ENCODE data around the gene OTOS.

The OTOS gene

DNA sequence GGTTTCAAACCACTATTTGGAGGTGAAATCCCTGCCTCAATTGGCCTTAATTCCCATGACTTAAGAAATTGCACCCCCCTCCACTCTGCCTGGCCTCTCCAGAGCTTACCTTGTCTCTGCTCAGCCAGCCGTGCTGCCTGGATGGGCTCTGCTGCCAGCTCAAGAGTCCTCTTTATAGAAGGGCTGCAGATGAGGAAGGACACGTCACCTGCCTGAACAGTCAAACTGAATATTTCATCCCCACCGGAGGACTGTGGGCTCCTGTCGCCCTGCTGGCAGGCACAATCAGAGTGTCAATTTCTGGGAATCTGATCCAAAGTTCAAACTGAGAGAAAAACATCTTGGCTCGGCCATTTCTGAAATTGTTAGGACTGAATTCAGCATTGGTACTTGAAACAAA is at the start of gene OTOS:
Gene OTOS (minus strand): TSS at position 148 of the 400 bp plus-strand sequence. CDS start 332 bp downstream, outside the sequence.
- DNase-seq = no peak

DNA sequence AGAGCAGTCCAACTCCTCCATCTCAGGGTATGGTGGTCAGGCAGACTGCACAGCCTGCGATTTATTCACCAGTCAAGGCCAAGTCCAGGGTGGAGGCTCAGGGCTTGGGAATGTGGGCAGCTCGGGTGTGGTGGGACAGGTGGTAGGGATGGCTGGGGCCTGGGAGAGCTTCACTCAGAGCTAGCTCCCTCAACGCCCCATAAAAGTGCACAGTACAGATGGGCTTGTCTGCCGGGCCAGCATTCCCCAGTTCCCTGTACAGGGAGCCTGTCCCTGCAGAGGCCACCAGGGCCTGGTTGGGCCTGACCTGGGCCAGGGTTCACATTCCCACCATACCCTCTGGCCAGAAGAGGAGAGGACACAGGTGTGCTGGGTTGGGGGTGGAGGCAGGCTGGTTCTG is 49.2 kb upstream of the OTOS start:
- no peak for DNase-seq

DNA sequence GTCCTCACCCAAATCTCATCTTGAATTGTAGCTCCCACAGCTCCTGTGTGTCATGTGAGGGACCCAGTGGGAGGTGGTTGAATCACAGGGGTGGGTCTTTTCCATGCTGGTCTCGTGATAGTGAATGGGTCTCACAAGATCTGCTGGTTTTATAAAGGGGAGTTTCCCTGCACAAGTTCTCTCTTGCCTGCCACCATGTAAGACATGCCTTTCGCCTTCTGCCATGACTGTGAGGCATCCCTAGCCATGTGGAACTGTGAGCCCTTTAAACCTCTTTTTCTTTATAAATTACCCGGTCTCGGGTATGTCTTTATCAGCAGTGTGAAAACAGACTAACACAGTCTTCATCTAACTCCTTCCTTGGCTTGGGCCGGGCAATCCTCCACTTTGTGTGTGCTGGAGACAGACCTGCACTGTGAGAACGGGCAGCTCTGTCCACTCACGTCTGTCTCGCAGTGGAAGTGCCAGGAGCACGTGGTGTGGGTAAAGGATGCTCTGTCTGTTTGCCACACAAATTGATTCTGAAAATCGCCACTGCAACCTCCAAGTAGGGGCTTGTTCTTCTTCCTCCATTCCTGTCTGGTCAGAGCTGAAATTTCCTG is 47.6 kb upstream of the OTOS start:
- no peak for DNase-seq

DNA sequence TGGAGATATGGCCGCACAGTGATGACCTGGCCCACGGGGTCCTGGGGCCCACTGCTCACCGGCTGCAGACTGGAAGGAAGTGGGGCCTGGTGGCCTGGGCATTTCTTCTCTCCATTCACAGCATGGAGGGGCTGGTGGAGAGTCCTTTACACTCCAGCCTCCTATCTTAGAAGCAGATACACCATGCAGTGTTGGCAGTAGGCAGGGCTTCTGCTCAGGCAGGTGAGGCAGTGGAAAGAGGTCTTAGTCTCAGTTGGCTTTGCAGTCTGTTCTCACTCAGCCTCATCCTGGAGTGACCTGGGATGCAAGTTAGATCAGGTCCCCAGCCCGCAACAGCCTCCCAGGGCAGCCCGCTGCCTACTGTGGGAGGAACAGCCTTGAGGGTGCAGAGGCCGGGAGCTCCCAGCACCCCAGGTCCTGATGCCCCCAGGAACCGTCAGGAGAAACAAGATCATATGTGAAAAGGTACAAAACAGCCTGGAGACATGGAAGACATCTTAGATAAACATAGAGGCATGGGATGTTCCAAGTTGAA is 45.8 kb upstream of the OTOS start:
- no peak for DNase-seq

DNA sequence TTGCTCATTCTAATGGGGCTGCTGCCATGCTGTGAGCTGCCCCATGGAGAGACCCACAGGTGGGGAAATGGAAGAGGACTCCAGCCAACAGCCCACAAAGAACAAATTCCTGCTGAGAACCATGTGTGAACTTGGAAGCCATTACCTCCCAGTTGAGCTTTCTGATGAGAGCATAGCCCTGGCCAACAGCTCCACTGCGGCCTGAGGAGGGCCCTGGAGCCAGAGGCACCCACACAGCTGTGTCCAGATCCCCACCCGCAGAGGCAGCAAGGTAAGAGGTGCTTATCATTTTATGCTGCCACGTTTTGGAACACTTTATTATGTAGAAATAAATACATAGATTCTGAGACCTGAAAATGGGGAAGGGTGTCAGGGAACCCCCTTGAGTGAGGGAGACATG is 44.2 kb upstream of the OTOS start:
- DNase-seq = no peak

DNA sequence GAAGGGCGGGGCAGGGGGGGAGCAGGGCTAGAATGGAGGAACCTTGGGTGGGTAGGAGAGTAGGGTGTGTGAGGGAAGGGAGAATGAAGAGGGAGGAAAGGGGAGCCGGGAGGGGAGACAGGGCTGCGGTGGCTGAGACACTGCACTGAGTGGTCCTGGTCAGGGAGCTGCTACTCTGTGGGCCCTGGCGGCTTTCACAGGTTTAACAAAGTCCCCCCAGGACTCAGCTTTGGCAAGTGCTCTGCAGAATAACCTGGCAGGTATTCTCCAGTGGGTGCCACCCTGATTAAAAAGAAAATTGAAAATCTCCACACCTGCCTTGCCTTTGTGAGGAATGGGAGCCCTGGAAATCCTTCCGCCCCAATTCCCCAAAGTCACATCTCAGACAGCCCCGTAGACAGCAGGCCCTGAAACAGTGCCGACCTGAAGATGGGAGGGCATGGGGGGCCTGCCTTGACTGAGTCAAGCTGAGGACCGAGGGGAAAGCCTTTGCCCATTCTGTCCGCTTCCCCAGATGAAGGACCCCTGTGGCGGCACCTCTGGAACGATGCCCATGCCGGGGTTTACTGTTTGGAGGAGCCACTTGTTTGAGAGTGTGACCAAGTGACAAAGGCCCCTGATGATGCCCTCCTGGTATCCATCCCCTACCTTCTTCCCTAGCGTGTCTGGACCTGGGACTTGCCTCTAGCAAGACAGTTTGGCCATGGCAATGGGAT is 43.6 kb upstream of the OTOS start:
- no peak for DNase-seq

DNA sequence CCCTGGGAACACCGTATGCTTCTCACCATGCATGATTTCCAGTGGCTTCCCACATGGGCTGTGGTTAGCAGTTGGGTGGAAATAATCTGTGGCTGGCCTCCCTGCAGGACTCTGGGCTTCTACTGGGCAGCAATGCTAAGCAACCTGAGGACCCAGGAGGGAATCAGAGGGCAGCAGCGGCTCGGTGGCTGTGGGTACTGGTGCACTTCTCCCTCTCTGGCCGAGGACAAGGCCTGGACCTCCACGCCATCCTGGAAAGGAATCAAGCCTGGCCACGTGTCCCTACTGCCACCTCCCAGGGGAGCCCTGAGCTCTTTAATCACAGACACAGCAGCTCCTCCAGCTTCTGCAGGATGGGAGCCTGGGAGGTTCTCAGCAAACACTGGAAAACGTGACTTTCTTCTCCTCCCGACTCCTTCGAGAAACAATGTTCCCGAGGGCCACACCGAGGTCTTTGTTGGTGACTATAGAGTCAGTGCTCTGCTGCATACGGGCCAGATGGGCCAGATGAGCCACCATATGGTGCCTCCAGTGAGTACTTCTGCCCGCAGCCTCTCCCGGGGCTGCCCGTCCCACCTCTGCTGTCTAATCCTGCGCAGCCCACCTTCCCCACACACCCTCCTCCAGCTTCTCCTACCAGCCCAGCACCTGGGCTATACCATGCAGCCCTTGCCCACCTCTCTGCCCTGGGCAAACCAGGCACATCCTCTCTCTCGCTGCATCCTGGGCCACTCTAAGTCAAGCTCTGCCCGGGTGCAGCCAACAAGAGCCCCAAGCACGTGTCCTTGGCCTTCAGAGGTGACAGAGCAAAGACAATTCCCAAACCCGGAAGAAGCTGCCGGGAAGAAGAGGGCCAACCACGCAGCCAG is 42.8 kb upstream of the OTOS start:
- no peak for DNase-seq

DNA sequence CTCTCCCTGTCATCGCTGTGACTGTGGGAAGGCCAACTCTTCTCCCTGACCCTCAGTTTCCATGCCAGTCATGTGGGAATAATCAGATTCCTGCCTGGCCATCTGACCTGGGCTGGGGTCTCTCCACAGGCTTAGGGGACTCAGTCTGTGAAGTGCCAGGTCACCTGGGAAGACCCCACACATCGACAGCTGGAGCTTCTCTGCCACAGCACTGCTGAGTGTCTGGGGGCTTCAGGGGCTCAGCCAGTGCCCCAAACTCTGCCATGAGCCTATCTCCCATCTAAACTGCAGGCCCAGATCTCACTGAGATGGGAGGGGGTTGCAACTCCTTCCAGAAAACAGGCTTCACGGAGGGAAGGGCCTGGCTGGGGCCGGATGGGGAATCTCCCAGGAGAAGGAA is 42.0 kb upstream of the OTOS start:
- DNase-seq = no peak

DNA sequence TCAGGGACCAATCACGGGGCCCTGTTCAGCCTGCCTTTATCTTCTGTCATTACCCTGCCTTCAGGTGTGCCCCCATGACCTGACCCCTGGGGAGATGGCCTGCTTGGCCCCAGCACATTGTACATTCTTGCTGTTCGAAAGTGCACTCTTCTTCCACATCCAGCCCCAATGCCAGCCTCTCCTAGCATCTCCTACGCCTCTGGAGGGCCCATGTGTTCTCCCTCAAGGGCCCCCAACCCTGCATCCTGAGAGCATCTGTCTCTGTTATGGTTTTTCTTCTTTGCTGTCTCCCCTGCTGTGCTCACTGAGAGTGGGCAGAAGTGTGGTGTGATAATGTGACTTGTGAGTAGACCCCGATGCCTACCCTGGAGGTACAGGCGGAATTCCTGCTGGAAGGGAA is 41.5 kb upstream of the OTOS start:
- DNase-seq = no peak

DNA sequence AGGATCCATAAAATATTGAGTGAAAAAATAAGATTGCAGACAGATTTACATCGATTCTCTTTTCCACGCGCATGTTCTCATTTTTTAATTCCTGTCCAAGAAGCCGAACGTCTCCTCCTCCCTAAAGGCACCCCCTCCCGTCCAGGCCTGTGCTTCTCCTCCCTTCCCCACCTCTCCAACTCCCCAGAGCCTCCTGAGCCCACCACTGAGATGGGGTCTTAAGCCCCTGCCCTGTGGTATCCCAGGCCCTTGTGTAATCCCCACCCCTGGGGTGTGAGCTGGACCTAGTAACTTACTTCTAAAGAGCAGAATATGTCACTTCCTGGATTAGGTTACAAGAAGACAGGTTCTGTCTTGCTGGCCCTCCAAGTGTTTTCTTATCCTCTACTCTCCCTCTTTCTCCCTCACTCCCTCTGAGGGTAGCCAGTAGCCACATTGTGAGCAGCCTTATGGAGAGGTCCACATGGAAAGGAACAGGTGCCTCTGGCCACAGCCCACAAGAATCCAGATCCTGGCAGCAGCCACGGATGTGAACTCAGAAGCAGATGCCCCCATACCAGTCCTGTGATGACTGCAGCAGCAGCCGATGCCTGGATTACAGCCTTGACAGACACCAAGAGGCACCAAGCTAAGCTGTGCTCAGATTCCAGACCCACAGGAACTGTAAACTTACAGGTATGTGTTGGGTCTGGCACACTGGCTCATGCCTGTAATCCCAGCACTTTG is 39.6 kb upstream of the OTOS start:
- no peak for DNase-seq

DNA sequence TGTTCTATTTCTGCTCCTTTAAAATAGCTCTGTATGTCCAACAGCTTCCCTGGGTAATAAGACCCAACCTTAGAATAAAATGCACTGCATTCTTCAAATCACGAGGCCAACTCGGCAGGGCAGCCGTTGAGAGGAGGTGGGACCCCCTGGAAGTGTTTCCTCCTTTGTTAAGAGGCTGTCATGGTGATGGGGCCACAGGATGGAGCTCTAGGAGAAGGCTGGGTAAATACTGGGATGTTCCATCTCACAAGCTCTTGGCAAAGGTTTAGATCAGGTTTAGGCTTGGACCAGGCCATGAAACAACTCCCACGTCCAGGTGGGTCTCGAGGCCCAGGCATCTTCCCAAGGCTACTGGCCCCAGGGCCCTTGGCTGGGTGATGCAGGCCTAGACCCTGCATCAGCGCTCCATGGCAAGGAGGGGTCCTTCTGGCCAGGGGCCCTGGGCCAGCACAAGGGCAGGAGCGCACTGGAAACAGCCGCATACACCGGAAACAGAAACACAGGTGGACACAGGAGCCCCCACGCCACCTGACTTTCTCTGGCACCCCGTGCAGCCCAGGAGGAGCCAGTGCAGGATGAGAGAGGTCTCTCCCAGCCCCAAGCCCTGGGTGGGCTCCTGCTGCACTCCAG is 38.8 kb upstream of the OTOS start:
- no peak for DNase-seq

DNA sequence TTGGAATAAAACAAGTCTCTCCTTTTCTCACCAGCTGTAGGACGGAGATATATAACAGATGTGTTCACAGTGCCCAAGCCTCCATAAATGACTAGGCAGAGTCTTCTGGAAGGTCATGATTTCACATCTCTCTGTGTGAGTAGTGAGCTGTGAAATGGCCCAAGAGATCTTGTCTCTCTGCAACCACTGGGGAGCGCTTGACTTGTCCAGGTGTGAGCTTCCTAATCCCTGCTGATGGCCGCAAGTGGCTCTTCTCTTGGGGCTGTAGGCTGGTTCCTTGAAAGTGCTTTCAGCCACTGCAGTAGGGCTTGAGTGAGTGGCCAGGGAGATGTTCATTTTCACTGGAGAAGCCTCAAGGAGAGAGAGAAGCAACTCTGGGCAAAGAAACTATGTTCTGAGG is 38.1 kb upstream of the OTOS start:
- no peak for DNase-seq

DNA sequence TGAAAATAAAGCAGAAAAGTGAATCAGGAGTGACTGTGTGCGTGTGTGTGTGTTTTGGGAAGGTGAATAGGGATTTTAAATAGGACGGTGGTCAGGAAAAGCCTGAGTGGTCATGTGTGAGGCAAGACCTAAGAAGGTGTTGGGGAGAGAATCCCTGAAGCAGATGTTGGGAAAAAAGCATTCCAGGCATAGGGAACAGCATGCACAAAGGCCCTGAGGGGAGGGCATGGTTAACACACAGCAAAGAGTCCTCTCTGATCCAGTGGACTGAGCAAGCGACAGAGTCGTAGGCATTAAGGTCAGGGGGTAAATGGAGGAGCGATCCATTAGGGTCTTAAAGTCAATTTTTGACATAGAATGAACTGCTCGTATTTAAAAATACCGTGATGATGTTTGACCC is 34.0 kb upstream of the OTOS start:
- no peak for DNase-seq

DNA sequence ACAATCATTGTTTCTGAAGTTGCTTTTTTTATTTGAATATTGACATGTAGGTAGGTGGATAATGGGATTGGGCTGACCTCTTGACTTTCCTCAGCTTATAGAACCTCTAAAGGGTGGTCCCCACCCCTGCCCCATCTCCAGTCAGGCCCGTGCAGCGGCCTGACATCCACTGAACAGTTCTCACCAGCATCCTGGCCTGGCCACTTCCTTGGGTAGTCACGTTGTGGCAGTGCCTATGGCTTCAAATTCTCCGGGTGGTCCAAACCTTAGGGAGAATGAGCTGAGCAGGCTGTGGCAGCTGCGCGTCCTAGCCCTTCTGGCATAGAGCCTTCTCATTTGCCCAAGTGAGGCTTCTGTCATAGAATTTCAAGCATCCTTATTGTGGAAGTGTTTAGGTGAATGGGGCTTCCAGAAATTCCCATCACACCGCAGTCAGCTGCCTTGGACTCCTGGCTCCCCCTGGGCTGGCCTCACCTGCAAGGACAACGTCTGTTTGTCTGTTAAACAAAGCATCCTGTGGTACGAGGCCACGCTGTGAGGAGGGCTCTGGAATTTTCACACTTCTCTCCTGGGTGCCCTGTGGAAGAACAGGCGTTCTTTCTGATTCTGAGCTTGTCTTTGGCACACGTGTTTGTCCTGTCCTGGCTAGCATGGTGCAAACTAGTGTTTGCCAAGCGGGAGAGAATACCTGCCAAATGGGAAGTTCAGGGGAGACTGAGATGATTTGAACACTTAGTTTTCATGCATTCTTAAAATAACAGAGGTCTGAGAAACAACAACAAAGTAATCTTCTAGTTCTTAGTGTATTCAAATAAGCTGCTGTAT is 31.8 kb upstream of the OTOS start:
- DNase-seq = no peak

DNA sequence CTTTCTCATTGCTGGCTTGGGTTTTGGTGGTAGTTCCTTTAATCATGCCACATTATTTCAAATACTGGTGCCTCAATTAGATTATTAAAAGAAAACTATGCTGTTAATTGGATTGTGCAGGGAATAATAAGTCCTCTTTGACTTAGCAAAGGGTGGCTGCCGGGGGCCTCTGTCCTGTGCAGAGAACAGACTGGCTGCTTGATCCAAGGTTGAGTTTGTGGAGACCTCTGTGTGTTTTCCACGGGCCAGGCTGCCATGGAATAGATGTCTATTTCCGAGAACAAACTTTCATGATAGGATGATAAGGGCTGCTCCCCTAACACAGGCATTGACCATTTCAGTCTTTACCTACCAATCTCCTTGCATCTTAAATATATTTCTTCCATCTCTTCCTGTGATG is 30.4 kb upstream of the OTOS start:
- DNase-seq = no peak

DNA sequence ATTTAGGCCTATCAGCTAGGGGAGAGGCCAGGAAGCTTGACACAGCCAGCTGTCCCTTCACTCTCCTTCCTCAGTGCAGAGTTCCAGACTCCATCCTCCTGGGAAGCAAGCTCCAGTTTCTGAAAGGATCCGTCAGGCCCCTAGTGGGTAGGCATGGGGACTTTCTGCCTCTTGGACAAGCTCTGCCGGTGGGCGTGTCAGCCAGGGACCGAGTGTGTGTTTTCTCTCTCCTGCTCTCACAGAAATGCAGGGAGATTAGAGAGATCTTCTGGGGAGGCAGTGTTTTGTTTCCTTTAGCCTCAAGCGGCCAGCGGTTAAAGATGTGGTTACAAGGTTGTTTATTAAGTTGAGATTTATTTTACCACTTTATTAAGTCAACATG is 29.9 kb upstream of the OTOS start:
- DNase-seq = no peak

DNA sequence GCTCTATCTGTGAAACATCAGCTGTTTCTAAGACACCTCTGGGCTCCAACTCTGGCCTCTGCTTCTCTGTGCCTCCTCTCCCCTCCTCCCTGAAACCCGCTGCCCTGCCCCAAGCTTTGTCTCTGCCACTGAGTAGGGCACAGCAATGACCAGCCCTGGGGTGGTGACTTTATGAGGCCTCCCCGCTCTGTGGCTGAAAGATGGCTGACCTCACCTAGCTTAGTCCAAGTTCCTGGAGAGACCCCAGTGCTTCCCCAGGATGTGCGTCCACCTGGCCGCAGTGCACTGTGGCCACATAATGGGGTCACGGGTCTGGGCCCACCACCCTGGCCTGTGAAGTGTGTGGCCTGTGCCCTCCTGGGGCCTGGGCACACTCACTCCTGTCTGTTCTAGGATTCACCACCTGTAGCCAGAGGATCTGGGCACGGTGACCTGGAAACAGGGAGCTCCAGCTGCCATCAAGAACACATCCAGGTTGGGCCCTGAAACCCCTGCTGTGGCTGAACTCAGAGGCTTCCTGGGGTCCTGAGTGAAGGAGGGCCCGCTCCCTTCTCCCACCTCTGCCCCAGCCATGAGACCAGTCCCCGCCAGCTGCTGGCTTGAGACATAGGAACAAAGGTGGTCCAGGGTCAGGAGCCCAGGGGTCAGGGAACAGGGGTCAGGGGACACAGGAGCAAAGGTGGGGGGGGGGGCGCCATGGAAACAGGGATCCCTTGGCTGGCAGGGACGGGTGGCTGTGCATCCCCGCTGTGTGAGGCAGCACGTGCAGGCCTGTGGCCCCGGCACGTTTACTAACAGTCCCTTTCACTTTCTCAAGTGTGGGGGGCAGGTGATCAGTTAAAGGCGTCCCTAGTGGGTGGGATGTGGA is 29.3 kb upstream of the OTOS start:
- DNase-seq = no peak

DNA sequence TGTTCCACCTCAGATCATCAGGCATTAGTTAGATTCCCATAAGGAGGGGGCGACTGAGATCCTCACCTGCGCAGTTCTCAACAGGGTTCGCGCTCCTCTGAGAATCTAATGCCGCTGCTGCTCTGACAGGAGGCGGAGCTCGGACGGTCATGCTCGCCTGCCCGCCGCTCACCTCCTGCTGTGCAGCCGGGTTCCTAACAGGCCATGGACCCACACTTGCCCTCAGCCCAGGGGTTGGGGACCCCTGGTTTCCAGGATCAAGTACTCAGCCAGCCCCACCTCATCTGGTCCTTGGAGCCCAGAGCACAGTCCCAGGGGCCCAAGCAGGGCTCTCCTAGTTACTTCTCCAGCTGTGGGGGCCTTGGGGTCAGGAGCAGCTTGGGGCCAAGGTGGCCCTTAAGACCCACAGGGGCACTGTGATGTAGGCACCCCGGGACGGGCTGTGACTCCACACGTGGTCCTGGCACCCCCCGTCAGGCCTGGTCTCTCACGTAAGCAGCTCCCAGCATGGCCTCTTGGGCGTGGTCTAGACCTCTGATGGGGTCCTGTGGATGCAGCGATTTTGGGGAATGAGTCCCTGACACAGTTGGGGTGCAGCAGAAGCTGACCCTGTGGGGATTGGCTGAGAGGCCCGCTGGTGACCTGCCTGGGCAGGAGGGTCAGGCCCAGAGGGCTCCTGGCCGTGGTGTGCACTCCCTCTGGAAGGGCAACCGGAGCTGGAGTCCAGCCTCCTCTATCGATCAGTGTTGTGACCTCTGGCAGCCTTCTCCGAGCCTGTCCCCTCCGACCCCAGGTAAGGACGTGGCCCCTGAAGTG is 28.3 kb upstream of the OTOS start:
- no peak for DNase-seq

DNA sequence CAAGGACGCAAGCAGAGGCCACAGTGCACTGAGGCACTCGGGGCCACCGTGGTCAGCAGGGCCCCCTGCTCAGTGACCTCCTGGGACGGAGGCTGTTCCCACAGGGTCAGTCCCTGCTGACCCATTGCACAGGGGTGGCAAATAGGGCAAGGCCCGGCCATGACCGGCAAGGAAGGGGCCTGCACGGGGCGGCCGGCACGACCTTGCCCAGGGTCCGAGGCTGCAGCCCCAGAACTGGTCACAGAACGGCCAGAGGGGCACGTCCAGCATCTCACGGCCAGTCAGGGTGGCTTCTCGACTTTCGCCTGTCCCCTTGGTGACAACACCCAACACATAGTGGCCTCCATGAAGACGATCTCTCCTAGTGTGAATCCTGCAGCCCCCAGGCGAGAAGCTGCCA is 27.6 kb upstream of the OTOS start:
- DNase-seq = no peak

DNA sequence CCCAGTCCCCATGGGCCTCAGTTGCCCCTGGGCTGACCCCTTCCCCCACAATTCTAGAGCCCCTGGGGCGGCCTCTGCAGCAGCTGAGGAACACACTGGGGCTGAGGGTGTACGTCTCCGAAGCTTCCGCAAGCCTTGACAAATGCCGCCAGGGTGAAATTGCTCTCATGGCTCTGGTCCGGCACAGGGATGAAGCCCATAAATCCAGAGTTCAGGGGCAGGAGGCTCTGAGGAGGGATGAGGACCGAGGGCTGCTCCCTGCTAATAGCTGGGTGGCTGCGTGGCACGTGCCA is 27.1 kb upstream of the OTOS start:
- no peak for DNase-seq
